GM12864 (cell line): Measurements from ENCODE around the gene MSTO1.
"Not testable (repeated sequence)": the region's sequence is repeated elsewhere in the genome, so short reads cannot be mapped to it uniquely, and the experiment has no call there.

Source experiments
- DNase-seq: peaks from one replicate; pipeline ENCODE4 v3.0.0-alpha.2; 2011; ENCODE audit warnings: low read depth
- H3K4me3 ChIP-seq: 2 replicates; pipeline ENCODE4 v1.5.1; 2011; ENCODE audit warnings: mild to moderate bottlenecking, low read depth, low read length, control low read depth
- CTCF ChIP-seq: IDR thresholded peaks from 2 replicates; pipeline ENCODE4 v1.5.1; 2011; ENCODE audit warnings: low read depth, mild to moderate bottlenecking, moderate library complexity, low read length, control low read depth, inconsistent platforms; ENCODE audit errors: missing control alignments

Gene MSTO1

DNA sequence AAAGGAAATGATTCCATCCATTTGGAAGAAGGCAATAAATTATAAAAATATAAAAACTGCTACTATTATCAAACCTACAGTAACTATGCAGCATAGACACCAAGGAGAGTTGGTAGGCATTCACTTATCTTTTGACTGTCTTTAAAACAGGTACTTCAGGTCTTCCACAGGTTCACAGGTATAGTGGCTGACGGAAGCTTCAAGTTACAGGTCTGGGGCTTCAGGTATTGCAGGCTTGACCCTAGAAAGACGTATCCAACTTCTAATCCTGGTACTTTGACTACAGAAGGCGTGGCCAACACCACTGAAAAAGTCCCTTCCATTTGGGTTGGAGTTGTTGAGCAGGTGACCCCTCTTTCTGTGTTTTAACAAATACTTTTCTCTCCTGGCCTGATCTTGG, 42.9 kb downstream of the MSTO1 start:
- no peak for TF ChIP-seq CTCF
- no peak overlapping the region for H3K4me3 ChIP-seq
- DNase-seq = no peak

GRCh38 chr1:155657463-155657862, 47.4 kb downstream of the MSTO1 start:
- no peak for DNase-seq
- H3K4me3 ChIP-seq = no peak overlapping the region
- no peak for TF ChIP-seq CTCF

GRCh38 chr1:155661239-155661638, 51.2 kb downstream of the MSTO1 start:
- H3K4me3 ChIP-seq, DNase-seq: not testable (repeated sequence)
